G401.6 (cell line): ENCODE data around the gene ERRFI1.
"Not testable (repeated sequence)": the region's sequence is repeated elsewhere in the genome, so short reads cannot be mapped to it uniquely, and the experiment has no call there.

Experiments used
- FAIRE-seq: peaks from 2 replicates; lab custom pipeline; 2012; peaks lifted over from hg19 to GRCh38; lab: Jason Lieb, UNC

The ERRFI1 gene, protein sequence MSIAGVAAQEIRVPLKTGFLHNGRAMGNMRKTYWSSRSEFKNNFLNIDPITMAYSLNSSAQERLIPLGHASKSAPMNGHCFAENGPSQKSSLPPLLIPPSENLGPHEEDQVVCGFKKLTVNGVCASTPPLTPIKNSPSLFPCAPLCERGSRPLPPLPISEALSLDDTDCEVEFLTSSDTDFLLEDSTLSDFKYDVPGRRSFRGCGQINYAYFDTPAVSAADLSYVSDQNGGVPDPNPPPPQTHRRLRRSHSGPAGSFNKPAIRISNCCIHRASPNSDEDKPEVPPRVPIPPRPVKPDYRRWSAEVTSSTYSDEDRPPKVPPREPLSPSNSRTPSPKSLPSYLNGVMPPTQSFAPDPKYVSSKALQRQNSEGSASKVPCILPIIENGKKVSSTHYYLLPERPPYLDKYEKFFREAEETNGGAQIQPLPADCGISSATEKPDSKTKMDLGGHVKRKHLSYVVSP

GRCh38 chr1:8026153-8026975 lies at the start of gene ERRFI1:
ERRFI1 (minus strand) TSS chr1:8026309; CDS start chr1:8015619, 10,690 bp downstream.
- FAIRE-seq, result no peak

GRCh38 chr1:8075511-8076051 lies 49.5 kb upstream of the ERRFI1 start:
- FAIRE-seq, result no peak

DNA sequence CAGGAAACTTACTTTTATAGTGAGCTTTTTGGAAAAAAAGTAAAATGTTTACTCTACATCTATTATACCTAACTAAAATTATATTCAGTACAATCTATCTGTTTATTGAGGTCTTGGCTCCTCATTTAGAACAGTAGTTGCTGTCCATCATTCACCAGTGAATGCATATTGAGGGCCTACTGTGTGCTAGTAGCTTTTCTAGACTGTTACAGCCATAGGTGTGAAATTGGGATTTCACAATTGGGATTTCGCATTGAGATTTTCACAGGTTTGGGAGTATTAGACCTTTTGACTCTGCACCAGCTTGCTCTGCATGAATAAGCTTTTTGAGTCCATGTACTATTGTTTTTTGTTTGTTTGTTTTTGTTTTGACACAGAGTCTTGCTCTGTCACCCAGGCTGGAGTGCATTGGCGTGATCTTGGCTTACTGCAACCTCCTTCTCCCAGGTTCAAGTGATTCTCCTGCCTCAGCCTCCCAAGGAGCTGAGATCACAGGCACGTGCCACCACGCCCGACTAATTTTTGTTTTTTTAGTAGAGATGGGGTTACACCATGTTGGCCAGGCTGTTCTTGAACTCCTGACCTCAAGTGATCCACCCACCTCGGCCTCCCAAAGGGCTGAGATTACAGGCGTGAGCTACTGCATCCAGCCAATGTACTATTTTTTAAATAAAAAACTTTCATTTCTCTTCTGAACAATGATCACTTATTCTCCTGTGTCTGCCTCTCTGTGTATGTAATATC lies 47.2 kb upstream of the ERRFI1 start:
- FAIRE-seq, result no peak

GRCh38 chr1:8070381-8070811 lies 44.3 kb upstream of the ERRFI1 start:
- FAIRE-seq, result peak; percentile 83

DNA sequence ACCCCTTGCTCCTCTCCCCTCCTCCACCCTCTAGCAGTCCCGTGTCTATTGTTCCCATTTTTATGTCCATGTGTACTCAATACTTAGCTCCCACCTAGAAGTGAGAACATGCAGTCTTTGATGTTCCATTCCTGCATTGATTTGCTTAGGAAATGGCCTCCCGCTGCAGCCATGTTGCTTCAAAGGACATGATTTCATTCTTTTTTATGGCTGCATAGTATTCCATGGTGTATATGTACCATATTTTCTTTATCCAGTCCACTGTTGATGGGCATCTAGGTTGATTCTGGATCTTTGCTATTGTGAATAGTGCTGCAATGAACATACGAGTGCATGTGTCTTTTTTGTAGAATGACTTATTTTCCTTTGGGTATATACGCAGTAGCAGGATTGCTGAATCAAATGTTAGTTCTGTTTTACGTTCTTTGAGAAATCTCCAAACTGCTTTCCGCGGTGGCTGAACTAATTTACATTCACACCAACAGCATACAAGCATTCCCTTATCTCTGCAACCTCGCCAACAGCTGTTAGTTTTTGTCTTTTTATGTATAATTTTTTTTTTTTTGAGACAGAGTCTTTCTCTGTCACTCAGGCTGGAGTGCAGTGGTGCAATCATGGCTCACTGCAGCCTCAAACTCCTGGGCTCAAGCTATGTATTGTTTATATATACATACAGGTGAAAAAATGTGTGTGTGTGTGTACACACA lies 43.7 kb upstream of the ERRFI1 start:
- not testable (repeated sequence) for FAIRE-seq

DNA sequence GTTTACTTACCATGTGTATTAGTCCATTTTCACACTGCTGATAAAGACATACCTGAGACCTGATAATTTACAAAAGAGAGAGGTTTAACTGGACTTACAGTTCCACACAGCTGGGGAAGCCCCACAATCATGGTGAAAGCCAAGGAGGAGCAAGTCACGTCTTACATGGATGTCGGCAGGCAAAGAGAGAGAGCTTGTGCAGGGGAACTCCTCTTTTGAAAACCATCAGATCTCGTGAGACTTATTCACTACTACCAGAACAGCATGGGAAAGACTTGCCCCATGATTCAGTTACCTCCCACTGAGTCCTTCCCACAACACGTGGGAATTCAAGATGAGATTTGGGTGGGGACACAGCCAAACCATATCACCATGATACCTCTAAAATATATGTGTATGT lies 39.3 kb upstream of the ERRFI1 start:
- no peak for FAIRE-seq

DNA sequence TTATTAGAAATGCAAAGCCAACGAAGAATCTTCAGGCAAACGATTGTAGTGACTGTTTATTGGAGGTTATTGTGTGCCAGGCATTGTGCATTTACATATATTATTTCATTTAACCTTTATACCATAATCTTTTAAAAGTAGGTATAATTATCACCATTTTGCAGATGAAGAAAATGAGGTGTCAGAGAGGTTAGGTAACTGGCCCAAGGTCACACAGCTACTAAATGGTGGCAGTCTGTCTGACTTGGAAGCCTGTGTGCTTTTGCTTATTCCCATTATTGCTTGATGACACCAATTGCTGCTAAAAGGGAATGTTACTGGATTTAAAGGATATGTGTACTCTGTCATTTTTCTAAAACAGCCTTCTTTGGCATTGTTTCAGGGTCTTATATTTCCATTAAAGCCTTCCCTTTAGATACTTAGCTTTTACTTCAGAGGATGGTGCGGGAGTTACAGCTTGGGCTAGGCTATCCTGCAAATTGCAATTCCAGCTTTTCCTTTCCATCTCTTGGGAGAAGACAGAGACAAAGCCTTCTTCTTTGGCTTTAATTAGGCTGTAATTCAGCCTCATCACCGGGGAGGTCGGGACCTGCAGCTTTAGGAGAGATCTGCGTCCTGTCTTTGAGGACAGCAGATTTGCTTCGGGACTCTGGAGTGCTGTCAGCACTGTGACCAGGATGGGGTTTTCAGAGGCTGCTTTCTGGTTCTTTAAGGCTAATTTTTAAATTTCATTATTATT lies 37.4 kb upstream of the ERRFI1 start:
- no peak for FAIRE-seq

- no peak for FAIRE-seq
These were observed 36.8 kb upstream of the ERRFI1 start for GRCh38 chr1:8062861-8063260.

DNA sequence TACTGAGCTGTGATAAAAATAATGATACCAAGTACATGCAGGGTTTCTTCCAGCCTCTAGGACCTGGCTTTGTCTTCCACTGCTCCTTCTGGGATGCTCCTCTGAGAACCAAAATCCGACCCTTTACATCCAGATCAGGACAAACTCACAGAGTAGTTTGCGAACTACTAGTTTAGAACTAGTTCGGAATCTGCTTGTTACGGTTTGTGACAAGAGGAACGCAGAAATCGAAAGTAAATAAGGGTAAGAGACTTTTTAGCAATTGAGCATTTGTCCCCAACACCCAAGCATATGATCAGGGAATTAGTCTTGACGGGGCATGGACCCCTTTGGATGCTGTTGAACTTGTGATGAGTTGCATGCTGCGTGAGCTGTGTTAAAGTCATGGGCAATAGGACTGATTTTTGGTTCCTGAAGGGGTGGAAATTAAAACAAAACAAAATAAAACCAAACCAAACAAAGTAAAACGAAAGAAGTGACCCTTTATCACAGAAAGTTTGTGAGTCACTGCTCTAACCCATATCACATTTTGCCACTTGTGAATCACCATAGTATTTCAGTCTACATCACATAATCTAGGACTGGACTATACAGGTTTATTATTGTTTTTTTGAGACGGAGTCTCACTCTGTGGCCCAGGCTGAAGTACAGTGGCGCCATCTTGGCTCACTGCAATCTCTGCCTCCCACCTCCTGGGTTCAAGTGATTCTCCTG lies 35.7 kb upstream of the ERRFI1 start:
- no peak for FAIRE-seq

- no peak for FAIRE-seq
These were observed 35.1 kb upstream of the ERRFI1 start for GRCh38 chr1:8061210-8061609.

DNA sequence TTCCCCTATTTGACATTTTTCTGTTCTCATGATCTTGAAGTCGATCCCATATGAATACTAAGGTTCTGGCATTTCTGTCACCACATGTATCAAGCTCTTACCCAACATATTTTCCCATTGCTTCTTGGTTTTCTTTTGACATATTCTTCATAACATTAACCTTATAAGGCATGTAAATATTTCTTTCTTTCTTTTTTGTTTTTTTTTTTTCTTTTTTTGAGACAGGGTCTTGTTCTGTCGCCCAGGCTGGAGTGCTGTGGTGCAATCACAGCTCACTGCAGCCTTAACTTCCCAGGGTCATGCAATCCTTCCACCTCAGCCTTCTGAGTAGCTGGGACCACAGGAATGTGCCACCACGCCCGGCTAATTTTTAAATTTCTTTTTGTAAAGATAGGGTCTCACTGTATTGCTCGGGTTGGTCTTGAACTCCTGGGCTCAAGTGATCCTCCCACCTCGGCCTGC lies 33.1 kb upstream of the ERRFI1 start:
- FAIRE-seq, result no peak

DNA sequence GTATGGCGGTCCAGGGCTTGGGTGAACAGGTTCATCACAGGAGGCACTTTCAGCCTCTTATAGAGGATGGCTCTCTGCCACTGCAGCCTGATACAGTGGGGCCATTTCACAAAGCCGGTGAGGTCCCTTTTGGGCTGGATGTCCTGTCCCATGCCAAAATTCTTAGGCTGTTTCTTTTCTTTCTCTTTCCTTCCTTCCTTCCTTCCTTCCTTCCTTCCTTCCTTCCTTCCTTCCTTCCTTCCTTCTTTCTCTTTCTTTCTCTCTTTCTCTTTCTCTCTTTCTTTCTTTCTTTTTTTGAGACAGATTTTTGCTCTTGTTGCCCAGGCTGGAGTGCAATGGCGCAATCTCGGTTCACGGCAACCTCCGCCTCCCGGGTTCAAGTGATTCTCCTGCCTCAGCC lies 31.7 kb upstream of the ERRFI1 start:
- not testable (repeated sequence) for FAIRE-seq

GRCh38 chr1:8055973-8056372 lies 29.9 kb upstream of the ERRFI1 start:
- FAIRE-seq, result no peak

DNA sequence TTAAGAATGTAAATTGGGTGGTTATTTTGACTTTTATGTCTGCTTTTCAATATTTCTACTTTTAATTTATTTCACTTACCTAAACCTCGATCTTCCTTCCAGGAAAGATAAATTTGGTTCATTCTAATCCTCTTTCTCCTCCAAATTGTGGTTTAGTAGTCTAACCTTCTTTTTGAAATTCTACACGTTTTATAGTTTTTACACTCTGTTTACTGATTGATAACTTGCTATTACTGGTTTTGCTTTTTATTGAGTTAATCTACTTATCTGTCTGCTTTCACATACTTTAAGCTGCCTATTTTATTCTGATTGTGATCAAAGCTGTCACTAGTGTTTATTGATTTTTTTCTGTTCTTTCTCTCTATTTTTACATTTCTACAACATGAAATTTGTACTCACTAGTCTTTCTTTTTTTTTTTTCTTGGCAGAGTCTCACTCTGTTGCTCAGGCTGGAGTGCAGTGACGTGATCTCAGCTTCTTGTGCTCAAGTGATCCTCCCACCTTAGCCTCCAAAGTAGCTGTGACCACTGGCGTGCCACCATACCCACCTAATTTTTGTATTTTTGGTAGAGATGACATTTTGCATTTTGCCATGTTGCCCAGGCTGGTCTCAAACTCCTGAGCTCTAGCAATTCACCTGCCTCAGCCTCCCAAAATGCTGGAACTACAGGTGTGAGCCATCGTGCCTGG lies 27.9 kb upstream of the ERRFI1 start:
- peak; percentile 21 for FAIRE-seq

- no peak for FAIRE-seq
These were observed 25.5 kb upstream of the ERRFI1 start for GRCh38 chr1:8051650-8052049.

- FAIRE-seq, result not testable (repeated sequence)
These were observed 23.1 kb upstream of the ERRFI1 start for GRCh38 chr1:8049229-8049628.

GRCh38 chr1:8047686-8048445 lies 21.8 kb upstream of the ERRFI1 start:
- FAIRE-seq, result peak; percentile 89

DNA sequence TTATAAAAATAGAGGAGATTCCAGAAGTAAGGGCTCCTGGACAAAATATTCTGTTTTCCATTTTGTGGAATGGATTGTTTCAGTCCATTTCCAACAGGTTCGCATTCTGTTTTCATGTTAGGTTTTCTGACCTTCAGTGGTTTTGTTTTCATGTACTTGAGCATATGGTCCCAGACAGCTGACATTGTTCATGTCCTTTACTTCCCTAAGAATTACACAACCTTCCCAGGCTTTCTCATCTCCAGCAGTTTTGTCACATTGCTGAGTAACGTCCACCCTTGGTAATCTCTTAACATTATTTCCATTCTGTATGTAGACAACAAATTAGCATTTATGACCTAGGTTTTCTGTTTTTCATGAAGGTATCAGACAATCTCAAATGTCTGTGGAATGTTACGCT lies 21.0 kb upstream of the ERRFI1 start:
- no peak for FAIRE-seq

DNA sequence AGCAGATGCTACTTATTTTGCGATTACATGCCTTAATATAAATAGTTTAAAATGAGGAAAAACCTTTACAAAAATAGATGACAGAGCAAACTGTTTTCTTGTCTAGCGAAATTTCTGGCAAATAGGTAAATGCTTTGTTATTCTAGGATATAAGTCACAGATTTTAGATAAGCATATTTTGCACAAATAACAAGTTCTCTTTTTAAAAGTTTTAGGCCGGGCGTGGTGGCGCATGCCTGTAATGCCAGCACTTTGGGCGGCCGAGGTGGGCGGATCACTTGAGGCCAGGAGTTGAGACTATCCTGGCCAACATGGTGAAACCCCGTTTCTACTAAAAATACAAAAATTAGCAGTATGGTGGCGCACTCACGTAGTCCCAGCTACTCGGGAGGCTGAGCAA lies 20.3 kb upstream of the ERRFI1 start:
- FAIRE-seq, result no peak
